Measurements from ENCODE around the gene SLC22A2.

Gene SLC22A2

GRCh38 chr6:160259143-160259425, 463 bp upstream of the SLC22A2 start:
- Histone ChIP-seq H4K20me1 (ENCODE audit: low read depth, low read length) (no peaks in the 10 kb centered on the region), H3K27ac (ENCODE audit: low read depth, low read length) (no peak overlapping the region), H3K9ac (ENCODE audit: low read length) (no peak overlapping the region), H3K4me2 (ENCODE audit: low read depth, low read length, poor library complexity, severe bottlenecking) (no peak overlapping the region), H3K4me3 (ENCODE audit: insufficient read depth, low read length, poor library complexity, severe bottlenecking) (no peak overlapping the region), H3K36me3 (ENCODE audit: low read length) (no peaks in the 10 kb centered on the region), H3K79me2 (ENCODE audit: insufficient read depth, low read length) (no peaks in the 10 kb centered on the region), H2AFZ (ENCODE audit: low read depth, low read length, severe bottlenecking) (no peak overlapping the region), H3K9me2 (replicated peaks; ENCODE audit: insufficient read depth, low read length) (no peaks in the 10 kb centered on the region), H3F3A (ENCODE audit: insufficient read depth) (no peaks in the 10 kb centered on the region), H3K27me3 (ENCODE audit: low read length) (no peaks in the 10 kb centered on the region), H3K9me3 (ENCODE audit: insufficient read depth, low read length) (no peaks in the 10 kb centered on the region)
- TF ChIP-seq EZH2phosphoT487 (conservative IDR thresholded peaks at IDR 0.05; ENCODE audit: low read length) (no peak), CTCF (IDR thresholded peaks at IDR 0.05; ENCODE audit: insufficient read depth, low read length, poor library complexity, severe bottlenecking) (no peak)

GRCh38 chr6:160256445-160256844, 2.2 kb downstream of the SLC22A2 start:
- Histone ChIP-seq H3K79me2 (ENCODE audit: insufficient read depth, low read length) (no peaks in the 10 kb centered on the region), H3K4me2 (ENCODE audit: low read depth, low read length, poor library complexity, severe bottlenecking) (no peak overlapping the region), H3K9me2 (replicated peaks; ENCODE audit: insufficient read depth, low read length) (no peaks in the 10 kb centered on the region), H3K27me3 (ENCODE audit: low read length) (no peaks in the 10 kb centered on the region), H3K9ac (ENCODE audit: low read length) (no peak overlapping the region), H3K27ac (ENCODE audit: low read depth, low read length) (no peak overlapping the region), H3K9me3 (ENCODE audit: insufficient read depth, low read length) (no peaks in the 10 kb centered on the region), H4K20me1 (ENCODE audit: low read depth, low read length) (no peaks in the 10 kb centered on the region), H3K36me3 (ENCODE audit: low read length) (no peaks in the 10 kb centered on the region), H3F3A (ENCODE audit: insufficient read depth) (no peaks in the 10 kb centered on the region), H2AFZ (ENCODE audit: low read depth, low read length, severe bottlenecking) (no peak overlapping the region), H3K4me3 (ENCODE audit: insufficient read depth, low read length, poor library complexity, severe bottlenecking) (no peak overlapping the region)
- no peak for TF ChIP-seq CTCF (IDR thresholded peaks at IDR 0.05; ENCODE audit: insufficient read depth, low read length, poor library complexity, severe bottlenecking)
- no peak for TF ChIP-seq EZH2phosphoT487 (conservative IDR thresholded peaks at IDR 0.05; ENCODE audit: low read length)

- Histone ChIP-seq H3K79me2 (ENCODE audit: insufficient read depth, low read length) (no peaks in the 10 kb centered on the region), H3K9ac (ENCODE audit: low read length) (no peak overlapping the region), H3K4me3 (ENCODE audit: insufficient read depth, low read length, poor library complexity, severe bottlenecking) (no peak overlapping the region), H2AFZ (ENCODE audit: low read depth, low read length, severe bottlenecking) (no peak overlapping the region), H3K9me3 (ENCODE audit: insufficient read depth, low read length) (no peaks in the 10 kb centered on the region), H3K27me3 (ENCODE audit: low read length) (no peaks in the 10 kb centered on the region), H3K4me2 (ENCODE audit: low read depth, low read length, poor library complexity, severe bottlenecking) (no peak overlapping the region), H3K36me3 (ENCODE audit: low read length) (no peaks in the 10 kb centered on the region), H3K27ac (ENCODE audit: low read depth, low read length) (no peak overlapping the region), H3F3A (ENCODE audit: insufficient read depth) (no peaks in the 10 kb centered on the region), H4K20me1 (ENCODE audit: low read depth, low read length) (no peaks in the 10 kb centered on the region), H3K9me2 (replicated peaks; ENCODE audit: insufficient read depth, low read length) (no peaks in the 10 kb centered on the region)
- TF ChIP-seq CTCF (IDR thresholded peaks at IDR 0.05; ENCODE audit: insufficient read depth, low read length, poor library complexity, severe bottlenecking) (no peak), EZH2phosphoT487 (conservative IDR thresholded peaks at IDR 0.05; ENCODE audit: low read length) (no peak)
Measured at GRCh38 chr6:160254467-160255312, 3.9 kb downstream of the SLC22A2 start.

All from SU-DHL-6 (cell line).